Neural progenitor cell (in vitro differentiated cells): ENCODE measurements around the gene STAM.

Experiments used
- CTCF ChIP-seq: fragments of 200-600 bp; sonication (generic); IDR thresholded peaks from 2 replicates; pipeline ENCODE4 v1.5.1; 2017; ENCODE audit warnings: antibody characterized with exemption, mild to moderate bottlenecking
- EZH2 ChIP-seq: fragments of 200-600 bp; sonication (generic); IDR thresholded peaks from 2 replicates; pipeline ENCODE4 v1.6.1; 2017; ENCODE audit warnings: antibody characterized with exemption, mild to moderate bottlenecking, moderate library complexity

- TF ChIP-seq CTCF (no peak), EZH2 (no peak)
Measured at GRCh38 chr10:17712053-17712452, 68.1 kb downstream of the STAM start.
